IMR-90 (cell line): ENCODE measurements around the gene NXF2. TPM values are rescaled to one million over a fixed set of nuclear protein-coding genes. Genes with fewer than 3 reads are reported as not detected.
"Not testable (repeated sequence)": the region's sequence is repeated elsewhere in the genome, so short reads cannot be mapped to it uniquely, and the experiment has no call there.

ENCODE experiments used
- ATAC-seq: fragments of 200-7000 bp; cut with Tn5 transposase; 2 replicates; pipeline ENCODE4 v1.9.1; 2020; ENCODE audit warnings: low read depth, mild to moderate bottlenecking, moderate library complexity
- BruUV-seq: library from RNA; stranded (reverse); fragments of 400-500 nt; replicated peaks from 2 replicates; lab custom pipeline; 2021; lab: Mats Ljungman, UMichigan
- CTCF ChIA-PET: fragments of 300-600 bp; formaldehyde crosslinking; extraction: SDS; loops from one replicate; lab custom pipeline; 2021; ENCODE audit warnings: antibody characterized with exemption; lab: Yijun Ruan, JAX
- POLR2A ChIA-PET: fragments of 300-600 bp; sonication (Branson Sonifier 250); formaldehyde crosslinking; loops from one replicate; lab custom pipeline; 2022; ENCODE audit warnings: antibody characterized with exemption; ENCODE audit not compliant: unreplicated experiment; lab: Charles Lee
- DNase-seq: peaks from one replicate; pipeline ENCODE4 v3.0.0; 2013
- H2AFZ ChIP-seq: replicated peaks from 2 replicates; pipeline ENCODE3; 2013; ENCODE audit warnings: low read length, mild to moderate bottlenecking; ENCODE audit not compliant: poor library complexity
- H2AK5ac ChIP-seq: 2 replicates; pipeline ENCODE4 v1.6.1; 2013; ENCODE audit warnings: low read depth, low read length, inconsistent platforms
- H2AK9ac ChIP-seq: replicated peaks from 2 replicates; pipeline ENCODE3; 2013; ENCODE audit warnings: mild to moderate bottlenecking, low read depth, low read length, moderate library complexity; ENCODE audit not compliant: poor library complexity
- H2BK120ac ChIP-seq: 2 replicates; pipeline ENCODE4 v1.6.1; 2013; ENCODE audit warnings: low read depth, low read length, inconsistent platforms
- H2BK15ac ChIP-seq: 3 replicates; pipeline ENCODE4 v1.6.1; 2013; ENCODE audit warnings: low read depth, low read length, inconsistent platforms
- H2BK20ac ChIP-seq: 2 replicates; pipeline ENCODE4 v1.6.1; 2013; ENCODE audit warnings: low read depth, mild to moderate bottlenecking, inconsistent platforms, low read length, moderate library complexity
- H2BK5ac ChIP-seq: 2 replicates; pipeline ENCODE4 v1.6.1; 2013; ENCODE audit warnings: mild to moderate bottlenecking, low read depth, low read length, inconsistent platforms; ENCODE audit not compliant: poor library complexity, severe bottlenecking
- H3K14ac ChIP-seq: replicated peaks from 2 replicates; pipeline ENCODE4 v1.6.1; 2013; ENCODE audit warnings: low read depth, low read length, inconsistent platforms
- H3K18ac ChIP-seq: 2 replicates; pipeline ENCODE4 v1.6.1; 2013; ENCODE audit warnings: low read depth, low read length, control low read depth
- H3K23ac ChIP-seq: 2 replicates; pipeline ENCODE4 v1.6.1; 2013; ENCODE audit warnings: low read depth, low read length, inconsistent platforms
- H3K27ac ChIP-seq: 2 replicates; pipeline ENCODE4 v1.5.1; 2013; ENCODE audit warnings: mild to moderate bottlenecking, control low read depth, low read length; ENCODE audit not compliant: insufficient read depth
- H3K27me3 ChIP-seq: 2 replicates; pipeline ENCODE4 v1.6.1; 2013; ENCODE audit warnings: low read length; ENCODE audit not compliant: control insufficient read depth, insufficient read depth
- H3K36me3 ChIP-seq: 2 replicates; pipeline ENCODE4 v1.6.1; 2013; ENCODE audit warnings: low read length, mixed read lengths; ENCODE audit not compliant: control insufficient read depth, insufficient read depth
- H3K4ac ChIP-seq: 2 replicates; pipeline ENCODE4 v1.6.1; 2013; ENCODE audit warnings: low read depth, low read length, inconsistent platforms
- H3K4me1 ChIP-seq: 2 replicates; pipeline ENCODE4 v1.6.1; 2013; ENCODE audit warnings: low read length, mixed read lengths; ENCODE audit not compliant: control insufficient read depth, insufficient read depth
- H3K4me2 ChIP-seq: 2 replicates; pipeline ENCODE4 v1.6.1; 2013; ENCODE audit warnings: low read depth, mild to moderate bottlenecking, control low read depth, low read length, moderate library complexity
- H3K4me3 ChIP-seq: 2 replicates; pipeline ENCODE4 v1.5.1; 2013; ENCODE audit warnings: low read depth, mild to moderate bottlenecking, control low read depth, low read length, moderate library complexity; ENCODE audit not compliant: insufficient read depth
- H3K56ac ChIP-seq: 2 replicates; pipeline ENCODE4 v1.6.1; 2013; ENCODE audit warnings: low read length, inconsistent platforms; ENCODE audit not compliant: insufficient read depth; ENCODE audit errors: extremely low read depth
- H3K79me1 ChIP-seq, 2 experiments: 2 replicates each; pipeline ENCODE4 v1.6.1; 2013; ENCODE audit warnings: low read length in 2 of 2, inconsistent platforms in 1 of 2, low read depth in 1 of 2
- H3K9ac ChIP-seq: 2 replicates; pipeline ENCODE4 v1.6.1; 2013; ENCODE audit warnings: low read depth, low read length, control low read depth
- H3K9me1 ChIP-seq: 2 replicates; pipeline ENCODE4 v1.6.1; 2013; ENCODE audit warnings: low read length, inconsistent platforms; ENCODE audit not compliant: insufficient read depth
- H3K9me3 ChIP-seq: 2 replicates; pipeline ENCODE4 v1.6.1; 2013; ENCODE audit warnings: low read length; ENCODE audit not compliant: control insufficient read depth, insufficient read depth
- H4K20me1 ChIP-seq: 2 replicates; pipeline ENCODE4 v1.6.1; 2013; ENCODE audit warnings: low read length, inconsistent platforms; ENCODE audit not compliant: insufficient read depth
- H4K5ac ChIP-seq: 2 replicates; pipeline ENCODE4 v1.6.1; 2013; ENCODE audit warnings: mild to moderate bottlenecking, low read depth, low read length, control low read depth
- H4K8ac ChIP-seq, 2 experiments: 2 replicates each; pipeline ENCODE4 v1.6.1; 2013; ENCODE audit warnings: low read depth in 2 of 2, low read length in 2 of 2, control low read depth in 1 of 2, inconsistent platforms in 1 of 2
- H4K91ac ChIP-seq: 2 replicates; pipeline ENCODE4 v1.6.1; 2013; ENCODE audit warnings: low read depth, low read length, inconsistent platforms; ENCODE audit not compliant: insufficient read depth
- WGBS, 2 experiments: methylation state at CpG; one replicate each; pipeline versions ENCODE4 v1.1.5 to v1.1.7; 2013; ENCODE audit warnings: missing lambda C conversion rate in 2 of 2; ENCODE audit not compliant: insufficient read length in 1 of 2; ENCODE audit errors: extremely low coverage in 2 of 2; 5-methylcytosine and 5-hydroxymethylcytosine counted together
- dilution Hi-C: fragments of 300-500 bp; cut with HindIII; formaldehyde crosslinking; loops from one replicate; pipeline ENCODE4 v1.14.3; 2018; ENCODE audit warnings: low sequenced_read_pairs; ENCODE audit not compliant: unreplicated experiment
- in situ Hi-C: fragments of 300-500 bp; cut with MboI; formaldehyde crosslinking; loops from 3 replicates; pipeline ENCODE4 v1.14.3; 2019; ENCODE audit warnings: low sequenced_read_pairs, inconsistent platforms, mixed read lengths
- intact Hi-C: fragments of 100-400 bp; cut with micrococcal nuclease; formaldehyde crosslinking; loops from 2 replicates; pipeline ENCODE4 v1.10.0; 2022
- polyA plus RNA-seq, 3 experiments: library from polyadenylated mRNA; depleted of rRNA; stranded (reverse); fragments of >200 nt; gene quantifications; 2 replicates each; pipeline ENCODE4 v1.2.3, GENCODE V29; 2012; ENCODE audit warnings: low replicate concordance in 1 of 3
- total RNA-seq: library from RNA; depleted of rRNA; stranded (reverse); fragments of >200 nt; gene quantifications from 2 replicates; pipeline ENCODE4 v1.2.3, GENCODE V29; 2012

NXF2 gene
- total and polyA plus RNA-seq, 2 of the 4 experiments (the other 2 are of a cell fraction) = not detected

GRCh38 chrX:102272231-102272630, 25.3 kb downstream of the NXF2 start:
- DNase-seq, H3K4me1 ChIP-seq, H2AK9ac ChIP-seq, H3K56ac ChIP-seq, H3K14ac ChIP-seq, H3K9ac ChIP-seq, intact Hi-C loops, H2BK5ac ChIP-seq, H4K8ac ChIP-seq, dilution Hi-C loops, H2AK5ac ChIP-seq, H3K79me1 ChIP-seq, H3K18ac ChIP-seq, POLR2A ChIA-PET, H2BK120ac ChIP-seq, H3K4me3 ChIP-seq, H2AFZ ChIP-seq, H4K5ac ChIP-seq, H3K27me3 ChIP-seq, H3K9me3 ChIP-seq, H3K23ac ChIP-seq, H2BK20ac ChIP-seq, H2BK15ac ChIP-seq, in situ Hi-C loops, H3K9me1 ChIP-seq, CTCF ChIA-PET, ATAC-seq, H3K27ac ChIP-seq, H3K4me2 ChIP-seq, H4K91ac ChIP-seq, BruUV-seq, H3K4ac ChIP-seq, H3K36me3 ChIP-seq, H4K20me1 ChIP-seq: not testable (repeated sequence)
- no CpG with 5 or more reads among the region's 4 CpGs for WGBS, 2 experiments
